HG03558 (cell line): ENCODE results near the gene DNMT1.

Experiments used
- ATAC-seq: cut with Tn5 transposase; IDR thresholded peaks from one replicate; pipeline ENCODE4 v1.9.1; 2021; ENCODE audit warnings: moderate number of reproducible peaks; ENCODE audit not compliant: unreplicated experiment; ENCODE audit errors: extremely low read depth

The DNMT1 gene

DNA sequence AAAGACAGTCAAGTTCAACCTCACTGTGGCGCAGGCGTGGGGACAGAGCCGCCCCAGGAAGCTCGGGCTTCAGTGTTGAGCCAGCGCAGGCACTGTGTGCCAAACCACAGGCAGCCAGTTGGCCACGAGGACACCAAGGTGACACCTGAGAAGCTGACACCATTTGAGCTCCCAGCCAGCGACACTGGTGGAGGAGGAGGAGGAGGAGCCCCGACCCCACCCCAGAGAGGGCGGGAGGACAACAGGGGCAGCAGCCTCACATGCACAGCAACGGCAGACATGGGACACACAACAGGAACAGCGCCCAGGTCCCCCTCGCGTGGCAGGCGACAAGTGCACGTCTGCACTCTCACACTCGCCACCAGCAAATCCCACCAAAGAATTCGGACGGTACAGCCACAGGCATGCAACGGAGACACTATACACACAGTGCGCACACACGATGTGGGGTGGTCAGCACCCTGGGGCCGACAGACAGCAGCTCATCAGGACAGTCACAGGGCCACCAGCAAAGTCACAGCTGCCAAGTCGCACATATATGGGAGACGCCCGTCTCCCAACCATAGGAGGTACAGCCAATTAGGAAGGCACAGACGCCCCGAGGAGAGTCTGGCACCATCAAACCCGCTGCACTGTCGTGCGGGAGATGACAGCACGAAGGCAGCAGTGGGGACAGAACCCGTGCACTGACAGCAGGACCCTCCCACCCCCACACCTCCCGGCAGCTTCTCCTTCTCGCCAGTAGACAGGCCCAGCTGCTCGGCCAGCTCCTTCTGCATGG lies 78.5 kb downstream of the DNMT1 start:
- ATAC-seq = no peak

DNA sequence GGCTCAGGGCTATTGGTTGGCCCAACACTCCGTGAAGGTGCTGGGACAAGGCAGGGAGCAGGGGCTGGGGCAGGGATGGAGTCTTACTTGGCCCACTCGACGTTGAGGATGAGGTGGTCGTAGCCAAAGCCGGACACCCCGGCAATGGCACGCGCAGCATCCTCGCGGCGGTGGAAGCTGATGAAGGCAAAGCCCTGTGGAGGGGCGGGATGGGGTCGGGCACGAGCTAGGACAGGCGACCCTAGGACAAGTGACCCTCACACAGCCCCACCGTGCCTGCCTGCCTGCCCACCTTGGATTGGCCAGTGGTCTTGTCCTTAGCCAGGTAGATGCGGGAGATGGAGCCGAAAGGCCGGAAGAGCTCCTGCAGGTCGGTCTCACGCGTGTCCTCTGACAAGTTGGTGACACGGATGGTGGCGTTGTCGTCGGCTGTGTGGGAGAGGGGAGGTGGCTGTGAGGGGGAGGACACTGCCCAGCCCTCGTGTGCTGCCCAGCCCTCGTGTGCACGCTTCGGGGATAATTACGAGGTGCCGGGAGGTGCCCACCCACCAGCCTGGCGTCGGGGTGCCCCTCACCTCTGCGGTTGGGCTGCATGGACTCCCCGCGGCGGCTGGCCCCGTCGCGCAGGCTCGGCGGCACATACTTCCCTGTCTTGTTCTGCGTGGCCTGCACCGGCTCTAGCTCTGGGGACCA lies 79.2 kb downstream of the DNMT1 start:
- ATAC-seq = no peak

DNA sequence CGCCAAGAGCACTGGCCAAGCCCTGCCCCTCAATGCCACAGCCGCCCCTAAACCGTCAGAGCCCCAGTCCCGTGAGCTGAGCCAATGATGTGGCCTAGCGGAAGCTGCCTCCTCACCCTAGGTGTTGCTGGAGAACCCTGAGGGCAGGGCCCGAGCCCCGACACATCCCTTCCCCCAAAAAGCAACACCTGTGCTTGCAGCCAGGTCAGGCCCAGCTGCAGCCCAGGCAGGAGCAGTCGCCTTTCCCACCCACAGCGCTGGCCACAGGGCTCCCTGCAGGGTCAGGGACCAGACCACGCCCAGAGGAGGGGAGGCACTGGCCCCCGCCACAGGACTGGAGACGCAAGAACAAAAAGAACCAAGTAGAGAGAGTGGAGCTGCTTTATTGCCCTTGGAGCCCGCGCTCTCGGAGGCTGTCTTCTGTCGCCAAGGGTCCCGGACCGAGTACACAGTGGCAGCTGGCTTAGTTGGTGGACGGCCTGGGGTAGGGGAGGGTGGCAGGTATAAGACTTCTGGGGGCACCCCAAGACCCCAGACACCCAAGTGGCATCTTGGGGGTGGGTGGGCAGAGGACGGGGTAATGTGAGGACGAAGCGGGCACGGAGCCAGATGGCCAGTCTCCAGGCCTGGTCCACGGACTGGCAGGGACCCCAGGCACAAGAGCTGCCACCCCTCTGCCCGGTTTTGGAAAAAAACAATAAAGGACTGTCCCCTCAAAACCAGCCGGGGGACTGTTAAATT lies 79.9 kb downstream of the DNMT1 start:
- ATAC-seq = no peak

DNA sequence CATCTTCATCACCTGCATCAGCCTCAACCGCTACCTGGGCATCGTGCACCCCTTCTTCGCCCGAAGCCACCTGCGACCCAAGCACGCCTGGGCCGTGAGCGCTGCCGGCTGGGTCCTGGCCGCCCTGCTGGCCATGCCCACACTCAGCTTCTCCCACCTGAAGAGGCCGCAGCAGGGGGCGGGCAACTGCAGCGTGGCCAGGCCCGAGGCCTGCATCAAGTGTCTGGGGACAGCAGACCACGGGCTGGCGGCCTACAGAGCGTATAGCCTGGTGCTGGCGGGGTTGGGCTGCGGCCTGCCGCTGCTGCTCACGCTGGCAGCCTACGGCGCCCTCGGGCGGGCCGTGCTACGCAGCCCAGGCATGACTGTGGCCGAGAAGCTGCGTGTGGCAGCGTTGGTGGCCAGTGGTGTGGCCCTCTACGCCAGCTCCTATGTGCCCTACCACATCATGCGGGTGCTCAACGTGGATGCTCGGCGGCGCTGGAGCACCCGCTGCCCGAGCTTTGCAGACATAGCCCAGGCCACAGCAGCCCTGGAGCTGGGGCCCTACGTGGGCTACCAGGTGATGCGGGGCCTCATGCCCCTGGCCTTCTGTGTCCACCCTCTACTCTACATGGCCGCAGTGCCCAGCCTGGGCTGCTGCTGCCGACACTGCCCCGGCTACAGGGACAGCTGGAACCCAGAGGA lies 80.6 kb downstream of the DNMT1 start:
- no peak for ATAC-seq

DNA sequence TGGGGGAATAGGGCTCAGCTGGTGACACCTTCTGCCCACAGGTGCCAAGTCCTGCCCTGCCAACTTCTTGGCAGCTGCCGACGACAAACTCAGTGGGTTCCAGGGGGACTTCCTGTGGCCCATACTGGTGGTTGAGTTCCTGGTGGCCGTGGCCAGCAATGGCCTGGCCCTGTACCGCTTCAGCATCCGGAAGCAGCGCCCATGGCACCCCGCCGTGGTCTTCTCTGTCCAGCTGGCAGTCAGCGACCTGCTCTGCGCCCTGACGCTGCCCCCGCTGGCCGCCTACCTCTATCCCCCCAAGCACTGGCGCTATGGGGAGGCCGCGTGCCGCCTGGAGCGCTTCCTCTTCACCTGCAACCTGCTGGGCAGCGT lies 81.2 kb downstream of the DNMT1 start:
- ATAC-seq = no peak

DNA sequence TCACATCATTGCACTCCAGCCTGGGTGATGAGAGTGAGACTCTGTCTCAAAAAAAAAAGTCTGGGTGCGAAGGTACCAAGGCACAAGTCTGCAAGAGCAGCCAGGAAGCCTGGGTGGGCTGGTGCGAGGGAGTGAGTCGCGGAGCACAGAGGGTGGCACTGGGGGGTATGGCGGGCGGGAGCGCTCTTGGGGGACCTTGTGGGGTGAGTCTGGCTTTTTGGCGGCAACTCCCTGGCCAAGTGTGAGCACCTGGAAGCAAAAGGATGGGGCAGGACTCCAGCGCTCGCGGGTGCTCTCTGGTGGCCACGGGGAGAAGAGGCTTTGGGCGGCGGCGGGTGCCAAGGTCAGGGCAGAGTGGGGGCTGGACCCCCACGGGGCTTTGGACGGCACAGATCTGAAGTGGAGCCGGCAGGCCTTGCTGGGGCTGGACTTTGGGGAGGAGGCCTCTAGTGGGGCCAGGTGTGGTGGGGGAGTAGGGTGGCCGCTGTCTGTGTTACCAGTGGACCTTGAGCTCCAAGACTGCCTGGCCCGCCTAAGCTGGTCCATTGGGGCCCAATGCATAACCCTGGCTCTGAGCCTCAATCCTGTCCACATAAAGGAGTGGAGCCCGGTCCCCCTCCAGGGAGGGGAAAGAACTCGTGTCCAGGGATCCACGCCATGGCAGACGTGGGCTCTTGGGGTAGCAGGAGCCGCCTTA lies 81.7 kb downstream of the DNMT1 start:
- no peak for ATAC-seq

DNA sequence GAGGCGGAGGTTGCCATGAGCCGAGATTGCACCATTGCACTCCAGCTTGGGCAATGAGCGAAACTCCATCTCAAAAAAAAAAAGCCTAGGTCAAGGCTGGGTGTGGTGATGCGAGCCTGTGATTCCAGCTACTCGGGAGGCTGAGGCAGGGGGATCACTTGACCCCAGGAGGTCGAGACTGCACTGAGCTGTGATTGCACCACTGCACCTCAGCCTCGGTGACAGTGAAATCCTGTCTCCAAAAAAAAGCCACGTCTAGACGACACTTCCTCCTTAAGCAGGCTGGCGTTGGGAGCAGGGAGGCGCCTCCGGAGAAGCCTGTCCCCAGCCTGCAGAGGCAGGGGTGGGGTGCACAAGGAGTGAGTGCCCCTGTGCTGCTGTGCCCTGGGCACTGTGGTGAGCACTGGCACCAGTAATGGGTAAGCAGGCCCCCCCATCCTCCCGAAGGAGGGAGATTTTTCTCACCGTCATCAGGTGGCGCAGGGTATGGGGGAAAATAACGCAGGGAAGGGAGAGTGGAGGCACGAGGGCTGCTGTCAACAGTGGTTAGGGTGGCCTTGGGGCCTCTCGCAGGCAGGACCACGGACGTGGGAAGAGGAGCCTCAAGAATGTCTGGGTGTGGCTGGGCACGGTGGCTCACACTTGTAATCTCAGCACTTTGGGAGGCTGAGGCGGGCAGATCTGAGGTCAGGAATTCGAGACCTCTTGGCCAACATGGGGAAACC lies 82.6 kb downstream of the DNMT1 start:
- no peak for ATAC-seq

DNA sequence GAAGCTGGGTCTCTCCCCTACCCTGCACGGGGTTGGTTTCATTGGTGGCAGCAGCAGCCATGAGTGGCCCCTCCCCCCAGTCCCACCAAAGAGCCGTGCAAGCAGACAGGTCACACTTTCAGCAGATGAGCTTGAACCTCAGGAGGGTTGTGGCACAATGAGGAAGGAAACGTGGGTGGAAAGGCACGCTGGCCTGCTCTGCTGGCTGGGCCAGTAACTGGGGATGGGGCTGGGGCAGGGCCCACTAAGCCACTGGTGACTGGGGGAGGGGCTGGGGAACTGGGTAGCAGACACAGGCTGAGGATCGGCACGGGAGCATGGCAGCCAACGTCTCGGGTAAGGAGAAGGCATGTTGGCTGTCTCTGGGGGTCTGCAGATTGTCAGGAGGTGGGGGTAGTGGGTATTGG lies 83.3 kb downstream of the DNMT1 start, which contains the start of gene P2RY11:
Gene P2RY11 (plus strand): TSS at position 289 of the 407 bp plus-strand sequence. CDS start 29 bp downstream, at position 318.
- no peak for ATAC-seq

DNA sequence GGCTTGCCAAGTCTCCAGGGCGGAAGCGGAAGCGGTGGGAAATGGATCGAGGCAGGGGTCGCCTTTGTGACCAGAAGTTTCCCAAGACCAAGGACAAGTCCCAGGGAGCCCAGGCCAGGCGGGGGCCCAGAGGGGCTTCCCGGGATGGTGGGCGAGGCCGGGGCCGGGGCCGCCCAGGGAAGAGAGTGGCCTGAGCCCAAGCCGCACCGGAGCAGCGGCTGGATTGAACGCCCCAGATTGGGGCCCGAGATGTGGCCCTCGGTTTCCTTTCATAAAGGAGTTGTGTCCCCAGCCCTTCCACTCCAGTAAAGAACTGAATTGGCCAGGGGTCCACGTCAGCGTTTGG lies 83.8 kb downstream of the DNMT1 start:
- ATAC-seq = no peak

DNA sequence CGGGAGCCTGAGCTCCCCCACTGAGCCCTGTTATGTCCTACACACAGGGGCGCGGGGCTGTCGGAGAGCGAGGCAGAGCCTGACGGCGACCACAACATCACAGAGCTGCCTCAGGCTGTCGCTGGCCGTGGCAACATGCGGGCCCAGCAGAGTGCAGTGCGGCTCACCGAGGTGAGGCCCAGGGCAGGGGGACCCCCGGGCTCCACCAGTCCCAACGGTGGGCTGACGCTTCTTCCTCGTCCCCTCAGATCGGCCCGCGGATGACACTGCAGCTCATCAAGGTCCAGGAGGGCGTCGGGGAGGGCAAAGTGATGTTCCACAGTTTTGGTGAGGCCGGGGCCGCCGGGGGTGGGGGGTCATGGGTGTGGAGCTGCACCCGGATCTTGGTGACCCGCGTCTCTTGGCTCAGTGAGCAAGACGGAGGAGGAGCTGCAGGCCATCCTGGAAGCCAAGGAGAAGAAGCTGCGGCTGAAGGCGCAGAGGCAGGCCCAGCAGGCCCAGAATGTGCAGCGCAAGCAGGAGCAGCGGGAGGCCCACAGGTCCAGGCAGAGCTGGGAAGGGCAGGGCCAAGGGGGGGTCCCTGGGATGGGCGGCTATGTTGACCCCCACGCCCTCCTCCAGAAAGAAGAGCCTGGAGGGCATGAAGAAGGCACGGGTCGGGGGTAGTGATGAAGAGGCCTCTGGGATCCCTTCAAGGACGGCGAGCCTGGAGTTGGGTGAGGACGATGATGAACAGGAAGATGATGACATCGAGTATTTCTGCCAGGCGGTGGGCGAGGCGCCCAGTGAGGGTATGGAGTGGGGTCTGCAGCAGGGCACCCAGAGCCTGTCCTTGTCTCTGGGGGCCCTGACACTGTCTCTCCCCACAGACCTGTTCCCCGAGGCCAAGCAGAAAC lies 84.4 kb downstream of the DNMT1 start:
- ATAC-seq = no peak

DNA sequence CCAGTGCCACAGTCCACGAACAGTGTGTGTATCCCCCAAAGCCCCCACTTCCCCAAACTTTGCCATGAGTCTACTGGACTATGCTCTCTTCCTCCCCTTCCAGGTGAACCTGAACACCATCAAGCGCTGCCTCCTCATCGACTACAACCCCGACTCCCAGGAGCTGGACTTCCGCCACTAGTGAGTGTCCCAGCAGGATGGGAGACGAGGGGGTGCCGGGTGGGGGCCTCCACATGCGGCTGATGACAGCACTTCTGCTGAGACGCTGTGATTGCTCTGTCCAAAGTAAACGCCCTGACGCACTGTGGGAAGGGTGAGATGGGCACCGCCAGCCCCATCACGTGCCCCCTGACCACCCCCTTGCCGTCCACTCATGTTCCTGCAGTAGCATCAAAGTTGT lies 85.2 kb downstream of the DNMT1 start:
- ATAC-seq = no peak

DNA sequence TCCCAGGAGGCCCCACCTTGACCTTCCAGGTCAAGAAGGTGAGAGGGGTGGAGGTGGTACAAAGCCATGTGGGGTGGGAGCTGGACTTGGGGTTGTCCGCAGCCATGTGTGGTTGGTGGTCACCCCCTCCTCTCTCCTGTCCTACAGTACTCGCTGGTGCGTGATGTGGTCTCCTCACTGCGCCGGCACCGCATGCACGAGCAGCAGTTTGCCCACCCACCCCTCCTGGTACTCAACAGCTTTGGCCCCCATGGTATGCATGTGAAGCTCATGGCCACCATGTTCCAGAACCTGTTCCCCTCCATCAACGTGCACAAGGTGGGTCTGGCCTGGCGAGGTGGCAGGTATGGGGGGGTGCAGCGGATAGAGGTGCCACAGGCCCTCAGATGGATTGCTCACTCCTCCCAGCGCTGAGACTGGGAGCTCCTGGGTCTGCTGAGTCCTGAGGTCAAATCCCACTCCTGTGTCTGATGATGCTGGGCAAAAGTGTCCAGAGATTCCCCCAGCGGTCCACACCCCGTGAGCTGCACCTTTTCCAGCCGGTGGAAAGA lies 86.9 kb downstream of the DNMT1 start:
- ATAC-seq = no peak

DNA sequence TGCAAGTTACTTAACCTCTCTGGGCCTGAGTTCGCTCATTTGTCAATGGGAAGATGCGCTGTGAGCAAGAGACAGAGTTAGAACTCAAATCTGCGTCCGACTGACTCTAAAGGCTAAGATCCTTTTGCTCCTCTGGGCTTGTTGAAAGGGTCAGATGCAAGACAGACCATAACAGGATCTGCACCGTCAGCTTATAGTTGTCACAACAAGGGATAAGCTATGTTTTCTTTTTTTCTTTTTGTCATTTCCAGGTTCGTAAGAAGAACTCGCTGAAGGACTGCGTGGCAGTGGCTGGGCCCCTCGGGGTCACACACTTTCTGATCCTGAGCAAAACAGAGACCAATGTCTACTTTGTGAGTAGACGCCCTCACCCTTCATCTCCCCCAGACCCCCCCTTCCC lies 87.5 kb downstream of the DNMT1 start:
- no peak for ATAC-seq

DNA sequence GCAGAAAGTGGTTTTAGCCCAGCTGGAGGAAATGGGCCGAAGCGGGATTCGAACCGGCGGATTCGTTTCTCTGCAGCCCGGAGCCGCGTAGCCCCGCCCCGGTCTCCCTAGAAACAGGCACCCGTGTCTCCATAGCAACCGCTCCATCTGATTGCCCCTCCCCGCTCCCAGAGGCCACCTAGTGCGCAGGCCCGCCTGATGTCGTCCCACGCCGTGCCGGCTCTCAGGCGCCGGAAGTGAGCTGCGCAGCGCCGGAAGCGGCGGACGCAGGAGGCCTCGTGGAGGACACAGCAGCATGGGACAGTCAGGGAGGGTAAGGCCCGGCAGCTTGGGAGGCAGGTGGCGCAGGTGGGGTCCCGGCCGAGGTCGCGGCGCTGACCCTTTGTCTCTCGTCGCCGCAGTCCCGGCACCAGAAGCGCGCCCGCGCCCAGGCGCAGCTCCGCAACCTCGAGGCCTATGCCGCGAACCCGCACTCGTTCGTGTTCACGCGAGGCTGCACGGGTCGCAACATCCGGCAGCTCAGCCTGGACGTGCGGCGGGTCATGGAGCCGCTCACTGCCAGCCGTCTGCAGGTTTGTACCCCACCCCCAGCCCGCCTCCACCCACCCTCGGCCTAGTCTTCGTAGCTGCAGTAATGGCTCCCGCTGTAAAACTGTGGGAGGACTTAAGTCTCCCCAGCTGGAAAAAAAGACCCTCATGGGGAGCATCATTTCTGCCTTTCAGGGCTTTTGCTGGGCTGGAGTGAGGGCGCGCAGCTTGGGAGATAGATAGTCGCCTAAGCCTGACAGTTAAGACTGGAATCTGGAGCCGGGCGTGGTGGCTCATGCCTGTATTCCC lies 88.4 kb downstream of the DNMT1 start, which contains the start of gene PPAN:
Gene PPAN (plus strand): TSS at position 263 of the 837 bp plus-strand sequence. CDS start 33 bp downstream, at position 296.
- ATAC-seq = no peak

DNA sequence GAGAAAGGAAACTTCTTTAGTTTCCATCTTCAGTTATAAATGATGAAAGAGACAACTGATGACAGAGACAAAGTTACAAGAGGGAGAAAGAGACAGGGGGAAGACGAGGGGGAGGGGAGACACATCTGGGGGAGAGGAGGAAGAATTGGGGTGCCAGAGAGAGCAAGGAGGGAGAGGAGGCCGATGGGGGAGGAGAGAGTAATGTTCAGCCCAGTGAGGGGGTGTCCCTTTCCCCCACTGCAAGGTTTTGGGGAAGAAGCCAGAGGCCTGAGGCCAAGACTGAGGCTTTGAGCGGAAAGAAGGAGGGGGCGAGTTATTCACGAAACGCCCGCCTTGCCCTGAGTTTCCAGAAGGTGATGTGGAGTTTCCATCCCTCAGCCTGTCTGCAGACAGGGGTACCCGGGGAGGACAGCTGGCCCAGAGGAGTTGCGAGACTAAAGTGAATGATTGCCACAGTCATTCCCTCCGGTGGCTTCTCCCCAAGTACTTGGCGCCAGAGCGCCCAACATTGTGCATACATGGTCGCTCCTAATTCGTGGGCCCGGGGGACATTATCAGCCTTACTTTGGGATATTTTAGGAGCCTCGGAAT lies 89.1 kb downstream of the DNMT1 start:
- no peak for ATAC-seq

DNA sequence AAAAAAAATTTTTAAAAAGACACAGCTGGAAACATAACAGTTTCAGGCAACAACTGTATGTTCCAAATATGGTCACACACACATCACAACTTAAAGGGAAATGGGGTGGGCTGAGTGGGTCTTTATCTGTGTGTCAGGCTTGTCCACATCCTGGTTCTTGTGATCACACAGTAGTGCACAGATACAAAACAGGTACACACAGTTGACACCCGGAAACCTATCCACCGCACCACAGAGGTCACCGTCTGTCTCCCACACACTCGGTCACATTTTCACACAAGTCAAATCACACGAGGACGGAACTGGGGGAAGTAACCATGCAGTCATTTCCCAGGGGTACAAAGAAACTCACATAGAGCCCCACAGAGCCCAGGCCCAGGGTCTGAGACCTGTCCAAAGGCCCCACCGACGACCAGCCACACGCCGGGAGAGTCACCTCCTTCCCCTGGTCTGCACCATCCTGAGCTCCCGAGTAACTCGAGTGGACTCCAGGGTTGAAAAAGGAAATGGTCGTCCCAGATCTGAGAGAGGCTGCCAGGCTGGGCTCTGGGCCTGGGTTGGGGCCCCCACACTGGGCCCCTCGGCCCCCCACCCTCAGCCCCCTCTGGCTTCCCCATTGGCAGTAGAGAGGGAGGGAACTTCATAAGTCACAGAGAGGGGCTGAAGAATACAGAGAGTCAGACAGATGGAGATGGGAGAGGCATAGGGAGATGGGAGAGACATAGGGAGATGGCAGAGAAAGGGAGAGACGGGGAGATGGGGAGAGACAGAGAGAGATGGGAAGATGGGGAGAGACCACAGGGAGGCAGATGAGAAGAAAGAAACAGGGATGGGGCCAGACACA lies 89.9 kb downstream of the DNMT1 start:
- ATAC-seq = no peak
